ENCODE results near the gene LATS1.

The LATS1 gene

DNA sequence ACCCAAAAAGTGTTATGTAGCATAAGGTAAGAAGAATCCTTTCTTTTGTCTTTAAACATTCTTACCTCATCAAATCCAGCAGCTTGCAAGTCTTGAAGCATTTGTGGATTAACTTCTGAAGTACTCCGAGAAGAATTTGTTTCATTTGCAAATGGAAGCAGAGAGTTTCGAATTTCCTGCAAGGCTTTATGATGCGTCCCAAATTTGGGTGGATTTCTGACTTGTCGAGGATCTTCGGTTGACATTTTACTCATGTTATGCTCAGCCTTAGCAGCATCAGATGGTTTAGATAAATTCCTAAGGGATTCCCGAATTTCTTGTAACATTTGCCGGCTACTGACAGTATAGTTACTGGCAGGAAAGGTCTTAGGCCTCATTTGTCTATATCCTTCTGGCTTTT, 16.2 kb downstream of the LATS1 start:
- Histone ChIP-seq H3K27ac (ENCODE audit: low read depth, low read length, poor library complexity, severe bottlenecking) (no peak overlapping the region), H3K9me2 (ENCODE audit: low read depth, low read length) (no peaks in the 10 kb centered on the region), H3K9me3 (ENCODE audit: low read length) (no peaks in the 10 kb centered on the region), H4K20me1 (ENCODE audit: insufficient read depth, low read length) (no peaks in the 10 kb centered on the region), H3K79me2 (ENCODE audit: insufficient read depth, low read length) (peaks cover 81% of the 10 kb centered on the region), H3K27me3 (ENCODE audit: insufficient read depth, low read length) (no peaks in the 10 kb centered on the region), H3K9ac (ENCODE audit: low read length) (no peak overlapping the region), H3F3A (ENCODE audit: insufficient read depth, low read length) (no peaks in the 10 kb centered on the region; the same call in 1 of the 2 replicates), H3K4me2 (ENCODE audit: low read length) (no peak overlapping the region), H3K4me1 (ENCODE audit: insufficient read depth, low read length, severe bottlenecking) (no peaks in the 10 kb centered on the region), H3K4me3 (ENCODE audit: low read depth, low read length, poor library complexity, severe bottlenecking) (no peak overlapping the region), H2AFZ (ENCODE audit: low read length) (no peak overlapping the region), H3K36me3 (ENCODE audit: insufficient read depth, low read length) (peaks cover 28% of the 10 kb centered on the region)
- no peak for TF ChIP-seq EZH2 (IDR thresholded peaks at IDR 0.05; ENCODE audit: borderline replicate concordance, low read length)
- TF ChIP-seq, protein P1, sequence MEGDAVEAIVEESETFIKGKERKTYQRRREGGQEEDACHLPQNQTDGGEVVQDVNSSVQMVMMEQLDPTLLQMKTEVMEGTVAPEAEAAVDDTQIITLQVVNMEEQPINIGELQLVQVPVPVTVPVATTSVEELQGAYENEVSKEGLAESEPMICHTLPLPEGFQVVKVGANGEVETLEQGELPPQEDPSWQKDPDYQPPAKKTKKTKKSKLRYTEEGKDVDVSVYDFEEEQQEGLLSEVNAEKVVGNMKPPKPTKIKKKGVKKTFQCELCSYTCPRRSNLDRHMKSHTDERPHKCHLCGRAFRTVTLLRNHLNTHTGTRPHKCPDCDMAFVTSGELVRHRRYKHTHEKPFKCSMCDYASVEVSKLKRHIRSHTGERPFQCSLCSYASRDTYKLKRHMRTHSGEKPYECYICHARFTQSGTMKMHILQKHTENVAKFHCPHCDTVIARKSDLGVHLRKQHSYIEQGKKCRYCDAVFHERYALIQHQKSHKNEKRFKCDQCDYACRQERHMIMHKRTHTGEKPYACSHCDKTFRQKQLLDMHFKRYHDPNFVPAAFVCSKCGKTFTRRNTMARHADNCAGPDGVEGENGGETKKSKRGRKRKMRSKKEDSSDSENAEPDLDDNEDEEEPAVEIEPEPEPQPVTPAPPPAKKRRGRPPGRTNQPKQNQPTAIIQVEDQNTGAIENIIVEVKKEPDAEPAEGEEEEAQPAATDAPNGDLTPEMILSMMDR (IDR thresholded peaks at IDR 0.05; ENCODE audit: low read length): no peak

DNA sequence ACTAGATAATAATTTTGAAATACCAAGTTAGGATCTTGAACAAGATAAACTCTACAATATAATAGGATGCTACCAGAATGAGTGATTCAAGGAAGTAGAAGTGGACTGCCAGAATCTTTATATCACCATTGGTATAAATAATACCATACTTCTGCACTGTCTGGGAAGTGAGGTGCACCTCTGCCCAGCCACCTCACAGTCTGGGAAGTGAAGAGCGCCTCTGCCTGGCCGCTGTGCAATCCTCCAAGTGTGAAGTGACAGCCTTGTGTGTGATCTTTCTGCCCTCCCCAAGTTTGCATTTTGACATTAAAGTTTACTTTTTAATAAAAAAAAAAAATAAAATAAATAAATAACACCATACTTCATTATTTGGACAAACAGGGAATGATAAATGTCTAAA, 18.8 kb downstream of the LATS1 start:
- Histone ChIP-seq H3K79me2 (ENCODE audit: insufficient read depth, low read length) (peaks cover 64% of the 10 kb centered on the region), H3K27ac (ENCODE audit: low read depth, low read length, poor library complexity, severe bottlenecking) (no peak overlapping the region), H3K9me3 (ENCODE audit: low read length) (no peaks in the 10 kb centered on the region), H3K4me2 (ENCODE audit: low read length) (no peak overlapping the region), H3K36me3 (ENCODE audit: insufficient read depth, low read length) (peaks cover 44% of the 10 kb centered on the region), H3F3A (ENCODE audit: insufficient read depth, low read length) (no peaks in the 10 kb centered on the region; the same call in none of the 2 replicates), H3K27me3 (ENCODE audit: insufficient read depth, low read length) (no peaks in the 10 kb centered on the region), H2AFZ (ENCODE audit: low read length) (no peak overlapping the region), H3K4me3 (ENCODE audit: low read depth, low read length, poor library complexity, severe bottlenecking) (no peak overlapping the region), H3K4me1 (ENCODE audit: insufficient read depth, low read length, severe bottlenecking) (no peaks in the 10 kb centered on the region), H3K9ac (ENCODE audit: low read length) (no peak overlapping the region), H4K20me1 (ENCODE audit: insufficient read depth, low read length) (no peaks in the 10 kb centered on the region), H3K9me2 (ENCODE audit: low read depth, low read length) (no peaks in the 10 kb centered on the region)
- TF ChIP-seq EZH2 (IDR thresholded peaks at IDR 0.05; ENCODE audit: borderline replicate concordance, low read length): no peak
- TF ChIP-seq, protein P1 (IDR thresholded peaks at IDR 0.05; ENCODE audit: low read length): peak; percentile 18

DNA sequence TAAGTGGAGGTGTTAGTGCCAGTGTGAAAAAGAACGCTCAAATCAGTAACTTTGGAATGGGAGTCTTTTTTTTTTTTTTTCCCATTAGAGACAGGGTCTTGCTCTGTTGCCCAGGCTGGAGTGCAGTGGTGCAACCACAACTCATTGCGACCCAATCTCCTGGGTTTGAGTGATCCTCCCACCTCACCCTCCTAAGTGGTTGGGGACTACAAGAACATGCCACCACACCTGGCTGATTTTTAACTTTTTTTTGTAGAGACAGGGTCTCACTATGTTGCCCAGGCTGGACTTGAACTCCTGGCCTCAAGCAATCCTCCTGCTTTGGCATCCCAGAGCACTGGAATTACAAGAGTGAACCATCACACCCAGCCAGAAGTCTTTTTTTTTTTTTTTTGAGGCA, 19.7 kb downstream of the LATS1 start:
- Histone ChIP-seq H3K79me2 (ENCODE audit: insufficient read depth, low read length) (peaks cover 54% of the 10 kb centered on the region), H3K4me2 (ENCODE audit: low read length) (no peak overlapping the region), H3K36me3 (ENCODE audit: insufficient read depth, low read length) (peaks cover 49% of the 10 kb centered on the region), H3K4me1 (ENCODE audit: insufficient read depth, low read length, severe bottlenecking) (no peaks in the 10 kb centered on the region), H3K9me3 (ENCODE audit: low read length) (no peaks in the 10 kb centered on the region), H3K27ac (ENCODE audit: low read depth, low read length, poor library complexity, severe bottlenecking) (no peak overlapping the region), H3K9me2 (ENCODE audit: low read depth, low read length) (no peaks in the 10 kb centered on the region), H2AFZ (ENCODE audit: low read length) (no peak overlapping the region), H3K27me3 (ENCODE audit: insufficient read depth, low read length) (no peaks in the 10 kb centered on the region), H3F3A (ENCODE audit: insufficient read depth, low read length) (no peaks in the 10 kb centered on the region; the same call in none of the 2 replicates), H3K4me3 (ENCODE audit: low read depth, low read length, poor library complexity, severe bottlenecking) (no peak overlapping the region), H4K20me1 (ENCODE audit: insufficient read depth, low read length) (no peaks in the 10 kb centered on the region), H3K9ac (ENCODE audit: low read length) (no peak overlapping the region)
- TF ChIP-seq, protein P1 (IDR thresholded peaks at IDR 0.05; ENCODE audit: low read length): no peak
- no peak for TF ChIP-seq EZH2 (IDR thresholded peaks at IDR 0.05; ENCODE audit: borderline replicate concordance, low read length)
